Measurements from ENCODE around the gene CNFN. TPM values are rescaled to one million over a fixed set of nuclear protein-coding genes. Genes with fewer than 3 reads are reported as not detected.

CNFN gene
- polyA plus RNA-seq, 3 donors from 2014 or later, result 3.3 to 7.1 TPM; not detected in 1

- Mint-ChIP-seq H3K4me3 (peak overlapping the region; percentile 90 to 98 (median 97)), H3K27me3 (ENCODE audit: low read depth in 3 of 3) (peaks cover 0 to 4% (median 2%) of the 10 kb centered on the region in 3 donors), H3K4me1 (peaks cover 34 to 45% of the 10 kb centered on the region in 2 donors), H3K27ac (peak overlapping the region; percentile 80 to 95 (median 86)), H3K9me3 (no peaks in the 10 kb centered on the region), H3K36me3 (no peaks in the 10 kb centered on the region)
- no peak for DNase-seq
These were observed 32.2 kb upstream of the CNFN start for GRCh38 chr19:42422092-42422900.

- no peak for DNase-seq
- Mint-ChIP-seq H3K4me3 (peak overlapping the region in 4 of 5 donors; percentile 90 to 97 (median 94)), H3K27ac (no peak overlapping the region), H3K9me3 (no peaks in the 10 kb centered on the region), H3K36me3 (no peaks in the 10 kb centered on the region), H3K4me1 (peaks cover 34 to 45% of the 10 kb centered on the region in 2 donors), H3K27me3 (ENCODE audit: low read depth in 3 of 3) (peaks cover 0 to 4% (median 2%) of the 10 kb centered on the region in 3 donors)
These were observed 31.5 kb upstream of the CNFN start for GRCh38 chr19:42421591-42422031.

- peaks cover 0 to 4% (median 2%) of the 10 kb centered on the region in 3 donors for H3K27me3 Mint-ChIP-seq (ENCODE audit: low read depth in 3 of 3)
- H3K9me3 Mint-ChIP-seq, result no peaks in the 10 kb centered on the region
- peaks cover 34 to 45% of the 10 kb centered on the region in 2 donors for H3K4me1 Mint-ChIP-seq
- peak overlapping the region in 2 of 6 donors; percentile 28 to 39 for H3K27ac Mint-ChIP-seq
- peak overlapping the region in 2 of 5 donors; percentile 90 for H3K4me3 Mint-ChIP-seq
- no peaks in the 10 kb centered on the region for H3K36me3 Mint-ChIP-seq
- DNase-seq, result no peak
These were observed 31.0 kb upstream of the CNFN start for GRCh38 chr19:42421101-42421500.

DNA sequence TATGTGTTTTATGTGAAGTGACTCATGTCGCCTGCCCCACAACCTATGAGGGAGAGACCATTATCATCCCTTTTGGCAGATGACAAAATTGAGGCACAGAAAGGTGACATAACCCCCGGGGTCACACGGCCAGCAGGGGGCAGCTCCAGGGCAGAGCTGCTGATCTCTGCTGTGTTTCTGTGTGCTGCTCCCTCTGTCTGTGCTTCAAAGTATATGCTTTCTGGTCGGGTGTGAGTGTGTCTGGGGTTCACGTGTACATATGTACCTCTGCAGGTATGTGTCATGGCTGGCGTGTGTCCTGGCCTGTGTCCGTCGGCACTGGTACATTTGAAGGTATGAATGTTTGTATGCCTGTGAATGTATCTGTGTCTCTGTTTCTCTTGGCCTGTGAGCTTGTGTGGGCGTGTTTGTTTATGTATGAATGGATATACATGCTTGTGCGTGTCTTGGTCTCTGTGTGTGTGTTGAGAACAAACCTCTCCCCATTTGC, 30.0 kb upstream of the CNFN start:
- no peak overlapping the region for H3K27ac Mint-ChIP-seq
- peaks cover 0 to 4% (median 2%) of the 10 kb centered on the region in 3 donors for H3K27me3 Mint-ChIP-seq (ENCODE audit: low read depth in 3 of 3)
- DNase-seq, result peak; percentile 51 to 65 (median 59)
- peaks cover 34 to 45% of the 10 kb centered on the region in 2 donors for H3K4me1 Mint-ChIP-seq
- no peaks in the 10 kb centered on the region for H3K9me3 Mint-ChIP-seq
- H3K36me3 Mint-ChIP-seq, result no peaks in the 10 kb centered on the region
- H3K4me3 Mint-ChIP-seq, result peak overlapping the region in 1 of 5 donors; percentile 1

DNA sequence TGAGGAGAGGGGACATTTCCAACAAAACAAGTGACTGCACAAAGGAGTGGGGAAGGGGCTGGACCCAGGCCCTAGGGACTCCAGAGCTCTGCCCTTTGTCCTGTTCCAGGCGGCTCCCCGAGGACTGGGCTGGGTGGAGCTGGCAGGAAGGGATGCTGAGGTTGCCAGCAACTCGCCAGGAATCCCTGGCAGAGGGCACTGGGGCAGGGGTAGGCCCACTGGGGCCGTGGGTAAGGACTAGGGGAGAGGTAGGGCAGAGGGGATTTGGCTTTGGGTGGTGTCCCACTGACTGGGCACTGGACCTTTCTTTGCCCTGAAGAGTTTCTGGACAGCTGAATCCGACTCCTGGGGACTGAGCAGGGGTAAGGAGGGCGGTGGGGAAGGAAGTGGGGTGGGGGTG, 29.2 kb upstream of the CNFN start:
- peaks cover 0 to 4% (median 2%) of the 10 kb centered on the region in 3 donors for H3K27me3 Mint-ChIP-seq (ENCODE audit: low read depth in 3 of 3)
- H3K36me3 Mint-ChIP-seq, result no peaks in the 10 kb centered on the region
- DNase-seq, result no peak
- H3K4me1 Mint-ChIP-seq, result peaks cover 33 to 45% of the 10 kb centered on the region in 2 donors
- H3K27ac Mint-ChIP-seq, result no peak overlapping the region
- no peak overlapping the region for H3K4me3 Mint-ChIP-seq
- no peaks in the 10 kb centered on the region for H3K9me3 Mint-ChIP-seq

DNA sequence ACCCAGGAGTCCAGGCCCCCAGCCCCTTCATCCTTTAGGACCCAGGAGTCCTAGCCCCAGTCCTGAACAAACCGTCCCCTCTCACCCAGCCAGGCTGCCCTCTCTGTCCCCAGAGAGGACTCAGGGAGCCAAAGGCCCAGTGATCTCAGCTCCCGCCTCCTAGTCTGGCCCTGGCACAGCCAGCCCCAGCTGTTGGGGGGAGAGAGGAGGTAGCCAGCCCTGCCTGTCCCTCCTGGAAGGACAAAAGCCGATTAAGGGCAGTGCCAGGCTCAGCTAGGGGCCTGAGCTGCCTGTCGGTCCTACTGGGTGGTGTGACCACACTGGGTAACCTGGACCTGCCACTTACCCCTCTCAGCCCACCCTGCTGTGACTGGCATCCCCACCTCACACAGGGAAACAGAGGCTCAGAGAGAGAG, 22.6 kb upstream of the CNFN start:
- no peaks in the 10 kb centered on the region for H3K27me3 Mint-ChIP-seq (ENCODE audit: low read depth in 3 of 3)
- H3K4me3 Mint-ChIP-seq, result no peak overlapping the region
- peaks cover 0 to 7% (median 0%) of the 10 kb centered on the region in 3 donors for H3K36me3 Mint-ChIP-seq
- no peak overlapping the region for H3K27ac Mint-ChIP-seq
- DNase-seq, result no peak
- peaks cover 0 to 8% of the 10 kb centered on the region in 2 donors for H3K4me1 Mint-ChIP-seq
- no peaks in the 10 kb centered on the region for H3K9me3 Mint-ChIP-seq

- peak overlapping the region in 1 of 6 donors; percentile 66 for H3K27ac Mint-ChIP-seq
- no peaks in the 10 kb centered on the region for H3K27me3 Mint-ChIP-seq (ENCODE audit: low read depth in 3 of 3)
- H3K4me3 Mint-ChIP-seq, result no peak overlapping the region
- H3K4me1 Mint-ChIP-seq, result peaks cover 0 to 8% of the 10 kb centered on the region in 2 donors
- peaks cover 0 to 7% (median 0%) of the 10 kb centered on the region in 3 donors for H3K36me3 Mint-ChIP-seq
- no peaks in the 10 kb centered on the region for H3K9me3 Mint-ChIP-seq
- no peak for DNase-seq
These were observed 22.1 kb upstream of the CNFN start for GRCh38 chr19:42412227-42412626.

DNA sequence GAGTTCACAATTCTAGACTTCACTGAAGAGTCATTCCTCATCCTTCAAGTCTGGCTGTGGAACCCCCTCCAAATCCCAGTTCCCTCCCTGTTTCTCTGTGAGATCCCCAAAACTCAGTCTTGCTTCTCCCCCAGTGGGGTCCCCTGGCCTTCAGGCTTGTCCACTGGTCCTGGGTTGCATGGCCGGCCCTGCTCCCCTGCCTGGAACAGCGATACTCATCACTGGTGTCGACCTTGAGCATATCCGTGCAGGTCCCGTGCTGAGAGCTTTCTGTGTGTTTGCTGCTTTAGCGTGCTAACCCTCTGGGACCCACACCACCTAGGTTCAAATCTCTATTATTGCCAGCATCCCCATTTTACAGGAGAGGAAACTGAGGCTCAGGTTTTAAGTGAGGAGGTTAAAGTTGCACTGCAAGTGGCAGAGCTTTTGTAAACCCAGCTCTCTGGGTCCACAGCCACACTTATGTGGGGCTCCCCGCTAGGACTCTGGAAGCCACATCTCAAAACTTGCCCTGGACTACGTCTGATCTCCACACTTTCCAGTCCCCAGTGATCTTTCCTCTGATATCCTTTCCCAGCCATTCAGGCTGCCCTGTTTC, 21.6 kb upstream of the CNFN start:
- peaks cover 0 to 8% of the 10 kb centered on the region in 2 donors for H3K4me1 Mint-ChIP-seq
- H3K36me3 Mint-ChIP-seq, result peaks cover 0 to 7% (median 0%) of the 10 kb centered on the region in 3 donors
- no peak for DNase-seq
- peak overlapping the region in 2 of 6 donors; percentile 22 to 66 for H3K27ac Mint-ChIP-seq
- no peaks in the 10 kb centered on the region for H3K9me3 Mint-ChIP-seq
- no peak overlapping the region for H3K4me3 Mint-ChIP-seq
- H3K27me3 Mint-ChIP-seq (ENCODE audit: low read depth in 3 of 3), result no peaks in the 10 kb centered on the region

GRCh38 chr19:42410371-42410770, 20.3 kb upstream of the CNFN start:
- H3K4me3 Mint-ChIP-seq, result no peak overlapping the region
- H3K27ac Mint-ChIP-seq, result no peak overlapping the region
- peaks cover 0 to 8% of the 10 kb centered on the region in 2 donors for H3K4me1 Mint-ChIP-seq
- H3K9me3 Mint-ChIP-seq, result no peaks in the 10 kb centered on the region
- DNase-seq, result no peak
- peaks cover 0 to 7% (median 0%) of the 10 kb centered on the region in 3 donors for H3K36me3 Mint-ChIP-seq
- H3K27me3 Mint-ChIP-seq (ENCODE audit: low read depth in 3 of 3), result no peaks in the 10 kb centered on the region

GRCh38 chr19:42409477-42409876, 19.4 kb upstream of the CNFN start:
- DNase-seq, result no peak
- no peak overlapping the region for H3K4me3 Mint-ChIP-seq
- no peaks in the 10 kb centered on the region for H3K9me3 Mint-ChIP-seq
- H3K36me3 Mint-ChIP-seq, result peaks cover 0 to 7% (median 0%) of the 10 kb centered on the region in 3 donors
- H3K27ac Mint-ChIP-seq, result peak overlapping the region in 2 of 6 donors; percentile 49 to 61
- no peaks in the 10 kb centered on the region for H3K27me3 Mint-ChIP-seq (ENCODE audit: low read depth in 3 of 3)
- H3K4me1 Mint-ChIP-seq, result peaks cover 0 to 7% of the 10 kb centered on the region in 2 donors

DNA sequence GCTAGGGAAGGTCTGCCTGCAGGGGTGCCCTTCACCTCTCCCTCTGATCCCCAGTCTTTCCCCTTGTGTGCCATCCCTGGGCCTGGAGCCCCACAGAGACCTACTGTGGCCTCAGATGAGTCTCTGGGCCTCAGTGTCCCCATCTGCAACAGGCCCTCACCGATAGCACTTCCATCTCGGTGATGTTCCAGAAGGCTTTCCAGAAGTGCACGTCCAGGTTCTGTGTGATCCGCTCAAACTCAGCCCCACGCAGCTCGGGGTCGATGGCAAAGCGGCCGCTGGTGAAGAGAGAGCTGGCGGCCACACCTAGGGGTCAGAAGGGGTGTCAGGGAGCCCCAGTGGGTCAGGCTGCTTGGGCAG, 17.7 kb upstream of the CNFN start:
- peaks cover 0 to 4% of the 10 kb centered on the region in 2 donors for H3K4me1 Mint-ChIP-seq
- no peak overlapping the region for H3K27ac Mint-ChIP-seq
- no peak overlapping the region for H3K4me3 Mint-ChIP-seq
- no peak for DNase-seq
- no peaks in the 10 kb centered on the region for H3K27me3 Mint-ChIP-seq (ENCODE audit: low read depth in 3 of 3)
- H3K36me3 Mint-ChIP-seq, result peaks cover 0 to 4% (median 0%) of the 10 kb centered on the region in 3 donors
- no peaks in the 10 kb centered on the region for H3K9me3 Mint-ChIP-seq

GRCh38 chr19:42407085-42407815, 17.2 kb upstream of the CNFN start:
- no peak for DNase-seq
- Mint-ChIP-seq H3K27ac (no peak overlapping the region), H3K9me3 (no peaks in the 10 kb centered on the region), H3K36me3 (peaks cover 0 to 4% (median 0%) of the 10 kb centered on the region in 3 donors), H3K4me1 (peaks cover 0 to 5% of the 10 kb centered on the region in 2 donors), H3K27me3 (ENCODE audit: low read depth in 3 of 3) (peaks cover 0 to under 1% (median 0%) of the 10 kb centered on the region in 3 donors), H3K4me3 (no peak overlapping the region)

- H3K9me3 Mint-ChIP-seq, result no peaks in the 10 kb centered on the region
- H3K27me3 Mint-ChIP-seq (ENCODE audit: low read depth in 3 of 3), result peaks cover 0 to 2% (median 2%) of the 10 kb centered on the region in 3 donors
- no peak overlapping the region for H3K27ac Mint-ChIP-seq
- no peak overlapping the region for H3K4me3 Mint-ChIP-seq
- no peak for DNase-seq
- H3K36me3 Mint-ChIP-seq, result peaks cover 0 to 4% (median 0%) of the 10 kb centered on the region in 3 donors
- H3K4me1 Mint-ChIP-seq, result peaks cover 4 to 10% of the 10 kb centered on the region in 2 donors
These were observed 16.0 kb upstream of the CNFN start for GRCh38 chr19:42406111-42406510.

All from immature natural killer cell (primary cell).